GM12878 (cell line): ENCODE results near the gene CSAD. TPM values are rescaled to one million over a fixed set of nuclear protein-coding genes. Genes with fewer than 3 reads are reported as not detected.

Experiments
- ATAC-seq: fragments of 200-7000 bp; cut with Tn5 transposase; 3 replicates; pipeline ENCODE4 v1.9.1; 2020; ENCODE audit warnings: mild to moderate bottlenecking, moderate library complexity
- BruUV-seq: library from RNA; stranded (reverse); fragments of 400-500 nt; replicated peaks from 2 replicates; lab custom pipeline; 2021; lab: Mats Ljungman, UMichigan
- CTCF ChIA-PET: fragments of 300-600 bp; sonication (Branson Sonifier 250); formaldehyde crosslinking; extraction: SDS; loops from one replicate; lab custom pipeline; 2021; ENCODE audit warnings: inconsistent platforms; lab: Yijun Ruan, JAX
- POLR2A ChIA-PET: fragments of 350-600 bp; formaldehyde crosslinking; extraction: SDS; loops from one replicate; lab custom pipeline; 2021; ENCODE audit warnings: inconsistent platforms; lab: Charles Lee
- RAD21 ChIA-PET: fragments of 300-600 bp; sonication (Branson Sonifier 250); formaldehyde crosslinking; loops from one replicate; lab custom pipeline; 2023; ENCODE audit warnings: antibody characterized with exemption; ENCODE audit not compliant: unreplicated experiment; lab: Charles Lee
- SMC1A ChIA-PET: fragments of 300-600 bp; sonication (Branson Sonifier 250); formaldehyde crosslinking; loops from one replicate; lab custom pipeline; 2023; ENCODE audit not compliant: unreplicated experiment, uncharacterized antibody; lab: Charles Lee
- DNase-seq: peaks from one replicate; pipeline ENCODE4 v3.0.0-alpha.2; 2011; ENCODE audit warnings: low read depth, low spot score
- FAIRE-seq: peaks from 3 replicates; lab custom pipeline; 2011; peaks lifted over from hg19 to GRCh38; lab: Jason Lieb, UNC
- H2AFZ ChIP-seq: 2 replicates; pipeline ENCODE4 v1.6.0; 2011; ENCODE audit warnings: low read depth, low read length, control low read depth; ENCODE audit not compliant: control insufficient read depth
- H3K27ac ChIP-seq: 2 replicates; pipeline ENCODE4 v1.5.1; 2011; ENCODE audit warnings: control low read depth; ENCODE audit not compliant: control insufficient read depth, insufficient read depth
- H3K27me3 ChIP-seq, 2 experiments: replicated peaks in 1 of 2; 2 replicates each; pipeline versions ENCODE4 v1.6.0 to v1.6.1; 2011; ENCODE audit warnings: low read length in 1 of 2; ENCODE audit not compliant: control insufficient read depth in 2 of 2, insufficient read depth in 2 of 2
- H3K36me3 ChIP-seq, 2 experiments: 2 replicates each; pipeline ENCODE4 v1.5.1; 2011; ENCODE audit warnings: low read length in 1 of 2; ENCODE audit not compliant: control insufficient read depth in 2 of 2, insufficient read depth in 2 of 2
- H3K4me1 ChIP-seq: 2 replicates; pipeline ENCODE4 v1.6.1; 2011; ENCODE audit warnings: mild to moderate bottlenecking, low read length, moderate library complexity, mixed read lengths; ENCODE audit not compliant: control insufficient read depth, insufficient read depth
- H3K4me2 ChIP-seq: 2 replicates; pipeline ENCODE4 v1.6.0; 2011; ENCODE audit warnings: control low read depth; ENCODE audit not compliant: control insufficient read depth, insufficient read depth
- H3K4me3 ChIP-seq: fragments of 200-600 bp; sonication (generic); 2 replicates; pipeline ENCODE4 v1.5.1; 2016
- H3K79me2 ChIP-seq: 2 replicates; pipeline ENCODE4 v1.6.0; 2011; ENCODE audit warnings: low read length; ENCODE audit not compliant: control insufficient read depth, insufficient read depth
- H3K9ac ChIP-seq: 2 replicates; pipeline ENCODE4 v1.8.0; 2011; ENCODE audit warnings: low read length, control low read depth, mixed read lengths; ENCODE audit not compliant: control insufficient read depth, insufficient read depth
- H3K9me3 ChIP-seq: replicated peaks from 3 replicates; pipeline ENCODE4 v1.5.1; 2011; ENCODE audit warnings: mild to moderate bottlenecking, low read length; ENCODE audit not compliant: control insufficient read depth, insufficient read depth
- H4K20me1 ChIP-seq: 2 replicates; pipeline ENCODE4 v1.6.0; 2011; ENCODE audit not compliant: control insufficient read depth, insufficient read depth
- ETV6 ChIP-seq, 2 experiments: fragments of 450-650 bp in 1 of 2; IDR thresholded peaks in 1 of 2; conservative IDR thresholded peaks in 1 of 2; 2 replicates each; pipeline ENCODE4 v1.6.1; 2014; ENCODE audit warnings: antibody characterized with exemption in 1 of 2, borderline replicate concordance in 1 of 2, low read depth in 1 of 2, mild to moderate bottlenecking in 1 of 2, moderate library complexity in 1 of 2
- FOXK2 ChIP-seq: fragments of 450-650 bp; IDR thresholded peaks from 2 replicates; pipeline ENCODE4 v1.6.1; 2017; ENCODE audit warnings: mild to moderate bottlenecking, moderate library complexity
- HDAC2 ChIP-seq: fragments of 200-600 bp; sonication (generic); IDR thresholded peaks from 2 replicates; pipeline ENCODE4 v1.6.1; 2017
- POLR2A ChIP-seq: IDR thresholded peaks from 2 replicates; pipeline ENCODE4 v1.6.1; 2011; ENCODE audit warnings: low read depth, mild to moderate bottlenecking, low read length
- RELB ChIP-seq: fragments of 450-650 bp; IDR thresholded peaks from 2 replicates; pipeline ENCODE4 v1.6.1; 2017; ENCODE audit warnings: low read depth, mild to moderate bottlenecking, moderate library complexity
- SIX5 ChIP-seq: IDR thresholded peaks from 2 replicates; pipeline ENCODE4 v1.6.1; 2011; ENCODE audit warnings: mild to moderate bottlenecking, low read depth, low read length, moderate library complexity; ENCODE audit not compliant: severe bottlenecking
- SRF ChIP-seq, 2 experiments: IDR thresholded peaks; 2 replicates each; pipeline ENCODE4 v1.6.1; 2011; ENCODE audit warnings: low read depth in 2 of 2, low read length in 2 of 2, mild to moderate bottlenecking in 1 of 2, moderate library complexity in 1 of 2
- TCF3 ChIP-seq: IDR thresholded peaks from 2 replicates; pipeline ENCODE4 v1.6.1; 2012; ENCODE audit warnings: low read depth, mild to moderate bottlenecking, low read length, borderline replicate concordance; ENCODE audit not compliant: insufficient read depth
- WGBS: methylation state at CpG from one replicate; pipeline ENCODE4 v1.1.6; 2016; ENCODE audit warnings: low lambda C conversion rate; ENCODE audit not compliant: insufficient replicate concordance, insufficient coverage; ENCODE audit errors: missing lambda C conversion rate; 5-methylcytosine and 5-hydroxymethylcytosine counted together
- in situ Hi-C: fragments of 300-500 bp; cut with MboI; formaldehyde crosslinking; loops from 9 replicates; pipeline ENCODE4 v1.14.3; 2018; ENCODE audit warnings: mixed read lengths
- intact Hi-C: fragments of 100-400 bp; cut with micrococcal nuclease; formaldehyde crosslinking; loops from one replicate; pipeline ENCODE4 v1.14.2; 2022; ENCODE audit not compliant: unreplicated experiment
- polyA plus RNA-seq, 11 experiments: library from polyadenylated mRNA; depleted of rRNA in 4 of 11; unstranded in 6 of 11; stranded (reverse) in 5 of 11; fragments of >200 nt; fragmentation: Nextera tagmentation in 4 of 11; fragmentation: Illumina TruSeq in 1 of 11; extraction: Ambion mirVana in 4 of 11; extraction: Trizol in 1 of 11; gene quantifications; 1 replicate in 1 of 11; 2 replicates in 10 of 11; pipeline versions ENCODE4 v1.2.1 to v1.2.3, GENCODE V29; 2011 to 2016; ENCODE audit warnings: inconsistent platforms in 2 of 11, missing spikeins in 2 of 11, low read depth in 1 of 11
- total RNA-seq, 4 experiments: library from RNA; depleted of rRNA in 3 of 4; stranded (reverse); fragments of >200 nt in 3 of 4; fragmentation: Illumina TruSeq in 1 of 4; extraction: Trizol in 1 of 4; gene quantifications; 2 replicates each; pipeline versions ENCODE4 v1.2.1 to v1.2.3, GENCODE V29; 2013 to 2021

The CSAD gene
- total and polyA plus RNA-seq, 10 of the 15 experiments (the other 5 are each of a cell fraction or from before 2014, with no cell fraction given), result 1.1 to 20.4 (median 6.2) TPM

DNA sequence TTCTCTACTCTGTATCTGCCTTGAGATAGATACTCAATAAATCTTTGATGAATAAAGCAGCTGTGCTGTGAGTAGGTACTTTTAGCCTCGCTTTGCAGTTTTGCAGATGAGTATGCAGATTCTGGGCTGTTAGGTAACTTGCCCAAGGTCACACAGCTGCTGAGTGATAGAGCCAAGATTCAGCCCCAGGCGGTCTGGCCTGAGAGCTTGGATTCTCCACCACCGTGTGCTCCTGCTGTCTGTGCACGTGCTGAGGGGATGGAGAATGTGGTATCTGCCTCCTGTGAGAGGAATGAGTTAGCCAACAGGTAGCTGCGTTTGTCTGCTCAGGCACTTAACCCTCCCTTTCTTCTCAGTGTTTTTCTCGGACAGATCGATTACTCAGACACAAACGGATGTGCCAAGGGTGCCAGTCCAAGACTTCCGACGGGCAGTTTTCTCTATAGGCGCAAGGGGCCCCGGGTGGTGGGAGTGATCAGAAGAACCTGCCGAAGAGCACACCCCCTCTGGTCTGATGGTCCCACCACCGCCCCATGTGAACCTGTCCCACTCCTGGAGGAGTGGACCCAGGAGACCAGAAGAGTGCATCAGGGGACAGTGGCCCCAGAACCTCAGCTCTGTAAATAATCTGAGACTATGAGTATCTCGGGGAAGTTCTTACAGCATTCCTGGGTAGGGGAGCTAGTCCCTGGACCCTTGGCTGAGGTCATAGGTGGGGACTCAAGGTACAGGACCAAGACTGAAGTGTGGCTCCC, 6.6 kb upstream of the CSAD start:
- intact Hi-C loops, result no loop called here
- H3K27ac ChIP-seq, result no peak overlapping the region
- POLR2A ChIA-PET, result interaction anchor here (0.6 to 1.6 kb wide), 7 partner anchors 8 to 1094 kb away, joined by 3 to 6 read pairs (median 3); partner anchors contain the start of gene MYG1
- TF ChIP-seq TCF3 (no peak), RELB (no peak), SIX5 (no peak), HDAC2 (no peak), SRF (IDR thresholded peaks at IDR 0.05; ENCODE audit: low read depth in 2 of 2, low read length in 2 of 2) (no peak), FOXK2 (no peak), POLR2A (peak; percentile 68), ETV6 (conservative IDR thresholded peaks at IDR 0.05 in 1 of 2, IDR thresholded peaks at IDR 0.05 in 1 of 2; ENCODE audit: borderline replicate concordance in 1 of 2, low read depth in 1 of 2) (no peak)
- RAD21 ChIA-PET, result interaction anchor here (0.9 to 1.8 kb wide), 6 partner anchors 18 to 101 kb away, joined by 3 to 7 read pairs (median 4); no protein-coding TSS in a partner anchor
- DNase-seq (no peak), ATAC-seq (no peak), FAIRE-seq (no peak)
- no peak overlapping the region for H3K4me2 ChIP-seq
- no peaks in the 10 kb centered on the region for H3K9me3 ChIP-seq
- H3K79me2 ChIP-seq, result peaks cover 7% of the 10 kb centered on the region
- no peaks in the 10 kb centered on the region for H4K20me1 ChIP-seq
- H3K9ac ChIP-seq, result no peak overlapping the region
- H3K4me3 ChIP-seq, result no peak overlapping the region
- peaks cover 12 to 28% of the 10 kb centered on the region in 2 experiments; a peak in 3 of 4 replicates for H3K36me3 ChIP-seq
- SMC1A ChIA-PET, result interaction anchor here (0.8 to 5.3 kb wide), 10 partner anchors 10 to 121 kb away, joined by 3 to 19 read pairs (median 6); no protein-coding TSS in a partner anchor
- no peaks in the 10 kb centered on the region for H3K27me3 ChIP-seq
- H2AFZ ChIP-seq, result no peak overlapping the region
- WGBS, result 97% methylated on average over 15 of the region's 15 CpGs
- CTCF ChIA-PET, result interaction anchor here (0.5 to 6.7 kb wide), 17 partner anchors 8 to 137 kb away, joined by 3 to 89 read pairs (median 4); partner anchors contain the start of genes AAAS, ESPL1 and PFDN5
- in situ Hi-C loops, result no loop called here
- no TSS peak for BruUV-seq
- H3K4me1 ChIP-seq, result no peaks in the 10 kb centered on the region
